K562 (cell line): ENCODE measurements around the gene SH2B2. TPM values are rescaled to one million over a fixed set of nuclear protein-coding genes. Genes with fewer than 3 reads are reported as not detected.
A peak's percentile ranks its signal among the peaks of the same experiment; 100 is the strongest.

ENCODE experiments used
- ATAC-seq: fragments of 200-7000 bp; cut with Tn5 transposase; 3 replicates; pipeline ENCODE4 v1.9.1; 2020; ENCODE audit warnings: moderate library complexity
- BruUV-seq: library from RNA; stranded (reverse); fragments of 400-500 nt; replicated peaks from 2 replicates; lab custom pipeline; 2021; lab: Mats Ljungman, UMichigan
- CTCF ChIA-PET: fragments of 300-600 bp; formaldehyde crosslinking; extraction: SDS; loops from one replicate; lab custom pipeline; 2021; ENCODE audit warnings: low intra/inter-chr PET ratio; lab: Yijun Ruan, JAX
- POLR2A ChIA-PET: fragments of 300-600, 350-650 bp; sonication (Branson Sonifier 250); formaldehyde crosslinking; extraction: SDS; loops from one replicate; lab custom pipeline; 2021; ENCODE audit warnings: antibody characterized with exemption, inconsistent platforms; lab: Yijun Ruan, JAX
- DNase-seq, 4 experiments: peaks; one replicate each; pipeline versions ENCODE4 v3.0.0 to v3.0.0-alpha.2; 2011 to 2018; ENCODE audit warnings: low spot score in 3 of 4, mixed read lengths in 3 of 4; ENCODE audit errors: extremely low read depth in 1 of 4
- FAIRE-seq: peaks from 2 replicates; lab custom pipeline; 2011; peaks lifted over from hg19 to GRCh38; lab: Jason Lieb, UNC
- H2AFZ ChIP-seq: 2 replicates; pipeline ENCODE4 v1.6.0; 2011; ENCODE audit warnings: low read depth, low read length, control low read depth, inconsistent platforms
- H3K27ac ChIP-seq: fragments of 200-600 bp; 3 replicates; pipeline ENCODE4 v1.8.0; 2011; ENCODE audit warnings: low read depth, mild to moderate bottlenecking, control low read depth, inconsistent platforms, low read length, moderate library complexity, mixed read lengths; ENCODE audit errors: extremely low read depth
- H3K27me3 ChIP-seq, 2 experiments: fragments of 300-600 bp in 1 of 2; 2 replicates in 1 of 2; 3 replicates in 1 of 2; pipeline versions ENCODE4 v1.6.0 to v1.8.0; 2011; ENCODE audit warnings: inconsistent platforms in 2 of 2, low read length in 2 of 2, mild to moderate bottlenecking in 1 of 2, mixed read lengths in 1 of 2, moderate library complexity in 1 of 2; ENCODE audit not compliant: control insufficient read depth in 2 of 2, insufficient read depth in 2 of 2
- H3K36me3 ChIP-seq: fragments of 300-600 bp; 3 replicates; pipeline ENCODE4 v1.8.0; 2011; ENCODE audit warnings: mild to moderate bottlenecking, low read length, inconsistent platforms; ENCODE audit not compliant: control insufficient read depth, insufficient read depth
- H3K4me1 ChIP-seq, 2 experiments: fragments of 200-600 bp in 1 of 2; replicated peaks in 1 of 2; 2 replicates in 1 of 2; 3 replicates in 1 of 2; pipeline versions ENCODE4 v1.5.1 to v1.8.0; 2011; ENCODE audit warnings: inconsistent platforms in 2 of 2, low read length in 2 of 2, mild to moderate bottlenecking in 1 of 2, mixed read lengths in 1 of 2, moderate library complexity in 1 of 2; ENCODE audit not compliant: control insufficient read depth in 2 of 2, insufficient read depth in 2 of 2
- H3K4me2 ChIP-seq: 2 replicates; pipeline ENCODE4 v1.6.1; 2011; ENCODE audit warnings: low read length, control low read depth, inconsistent platforms, mixed read lengths; ENCODE audit not compliant: insufficient read depth
- H3K4me3 ChIP-seq: fragments of 200-600 bp; sonication (generic), shearing (Covaris generic); 2 replicates; pipeline ENCODE4 v1.5.1; 2016; ENCODE audit warnings: control low read depth, inconsistent platforms
- H3K79me2 ChIP-seq: fragments of 200-600 bp; 3 replicates; pipeline ENCODE4 v1.8.0; 2011; ENCODE audit warnings: low read length, inconsistent platforms; ENCODE audit not compliant: control insufficient read depth, insufficient read depth
- H3K9ac ChIP-seq, 2 experiments: 2 replicates each; pipeline versions ENCODE4 v1.6.0 to v1.6.1; 2011; ENCODE audit warnings: low read depth in 2 of 2, low read length in 2 of 2, control low read depth in 1 of 2, inconsistent platforms in 1 of 2, mild to moderate bottlenecking in 1 of 2, mixed read lengths in 1 of 2; ENCODE audit not compliant: insufficient read depth in 1 of 2
- H3K9me1 ChIP-seq: one replicate; pipeline ENCODE4 v1.6.0; 2011; ENCODE audit warnings: inconsistent platforms, mild to moderate bottlenecking, low read length, moderate library complexity; ENCODE audit not compliant: control insufficient read depth, insufficient read depth
- H3K9me3 ChIP-seq: replicated peaks from 2 replicates; pipeline ENCODE4 v1.5.1; 2011; ENCODE audit warnings: low read depth, low read length, inconsistent platforms; ENCODE audit not compliant: control insufficient read depth, insufficient read depth
- H4K20me1 ChIP-seq: replicated peaks from 2 replicates; pipeline ENCODE4 v1.6.1; 2011; ENCODE audit warnings: low read length, inconsistent platforms, mixed read lengths; ENCODE audit not compliant: control insufficient read depth, insufficient read depth
- ATF3 ChIP-seq, 2 experiments: fragments of 450-650 bp in 1 of 2; sonication (generic) in 1 of 2; formaldehyde crosslinking in 1 of 2; IDR thresholded peaks in 1 of 2; conservative IDR thresholded peaks in 1 of 2; 2 replicates each; pipeline versions ENCODE4 v1.6.1 to v1.8.1; 2016 to 2023; ENCODE audit warnings: mild to moderate bottlenecking in 2 of 2, moderate library complexity in 2 of 2, inconsistent platforms in 1 of 2, missing genetic modification reagents in 1 of 2
- CBFA2T2 ChIP-seq: fragments of 450-650 bp; conservative IDR thresholded peaks from 2 replicates; pipeline ENCODE4 v1.6.1; 2017; ENCODE audit warnings: mild to moderate bottlenecking
- CHD1 ChIP-seq: fragments of 200-600 bp; sonication (generic); IDR thresholded peaks from one replicate; pipeline ENCODE4 v1.6.1; 2012; ENCODE audit warnings: mild to moderate bottlenecking, moderate library complexity, low read length, inconsistent platforms
- CREBBP ChIP-seq: IDR thresholded peaks from one replicate; pipeline ENCODE4 v1.6.1; 2012; ENCODE audit warnings: low read depth, mild to moderate bottlenecking, control low read depth, inconsistent platforms, low read length
- E2F1 ChIP-seq: sonication (generic); formaldehyde crosslinking; IDR thresholded peaks from 2 replicates; pipeline ENCODE4 v1.8.1; 2023; ENCODE audit warnings: mild to moderate bottlenecking, missing genetic modification reagents, moderate library complexity
- FOXP4 ChIP-seq: sonication (generic); formaldehyde crosslinking; IDR thresholded peaks from 2 replicates; pipeline ENCODE4 v1.8.0; 2022; ENCODE audit warnings: mild to moderate bottlenecking, missing genetic modification reagents, borderline replicate concordance
- HDAC8 ChIP-seq: fragments of 450-650 bp; IDR thresholded peaks from 2 replicates; pipeline ENCODE4 v1.6.1; 2016; ENCODE audit warnings: mild to moderate bottlenecking, missing genetic modification characterization, moderate library complexity, missing compliant biosample characterization
- MBD1 ChIP-seq: fragments of 250-450 bp; sonication (Bioruptor Pico); IDR thresholded peaks from 2 replicates; pipeline ENCODE4 v1.8.0; 2022; ENCODE audit warnings: inconsistent platforms
- MBD2 ChIP-seq: sonication (generic); IDR thresholded peaks from 2 replicates; pipeline ENCODE4 v1.6.1; 2016; ENCODE audit warnings: low read depth, borderline replicate concordance
- POLR3A ChIP-seq: IDR thresholded peaks from 2 replicates; pipeline ENCODE4 v1.6.1; 2011; ENCODE audit warnings: borderline replicate concordance, mild to moderate bottlenecking, moderate library complexity; ENCODE audit not compliant: insufficient read length, insufficient read depth; ENCODE audit errors: extremely low read depth
- RAD51 ChIP-seq: fragments of 450-650 bp; IDR thresholded peaks from 2 replicates; pipeline ENCODE4 v1.7.1; 2016; ENCODE audit warnings: low read depth, mild to moderate bottlenecking, borderline replicate concordance
- SRSF3 ChIP-seq: fragments of 200-400 bp; formaldehyde crosslinking; IDR thresholded peaks from 2 replicates; pipeline ENCODE4 v1.6.1; 2016; ENCODE audit warnings: mild to moderate bottlenecking, low read length, moderate library complexity; ENCODE audit not compliant: insufficient read depth
- ZEB2 ChIP-seq: fragments of 450-650 bp; IDR thresholded peaks from 2 replicates; pipeline ENCODE4 v1.6.1; 2016
- ZNF551 ChIP-seq: fragments of 250-450 bp; sonication (Bioruptor Pico); IDR thresholded peaks from 2 replicates; pipeline ENCODE4 v1.5.0; 2021; ENCODE audit warnings: mild to moderate bottlenecking, moderate library complexity
- ZZZ3 ChIP-seq: fragments of 450-650 bp; IDR thresholded peaks from 2 replicates; pipeline ENCODE4 v1.6.1; 2016; ENCODE audit warnings: antibody characterized with exemption, mild to moderate bottlenecking, moderate library complexity
- WGBS: fragments of 100-300 bp; shearing (Covaris generic); methylation state at CpG from one replicate; pipeline ENCODE4 v1.1.6; 2016; ENCODE audit warnings: low coverage, mixed read lengths; ENCODE audit not compliant: insufficient coverage; ENCODE audit errors: missing lambda C conversion rate; 5-methylcytosine and 5-hydroxymethylcytosine counted together
- in situ Hi-C: fragments of 300-500 bp; cut with MboI; formaldehyde crosslinking; loops from 4 replicates; pipeline ENCODE4 v1.15.0; 2018; ENCODE audit warnings: inconsistent platforms, mixed read lengths
- intact Hi-C: fragments of 100-400 bp; cut with micrococcal nuclease; formaldehyde crosslinking; loops from 2 replicates; pipeline ENCODE4 v1.14.2; 2022
- polyA plus RNA-seq, 8 experiments: library from polyadenylated mRNA; depleted of rRNA in 4 of 8; stranded (reverse) in 5 of 8; unstranded in 3 of 8; fragments of >200 nt; fragmentation: Nextera tagmentation in 2 of 8; fragmentation: Illumina TruSeq in 1 of 8; extraction: Ambion mirVana in 2 of 8; extraction: Trizol in 1 of 8; gene quantifications; 2 replicates each; pipeline versions ENCODE4 v1.2.1 to v1.2.3, GENCODE V29; 2011 to 2014; ENCODE audit warnings: inconsistent platforms in 1 of 8, missing spikeins in 1 of 8
- total RNA-seq, 7 experiments: library from RNA; depleted of rRNA in 6 of 7; stranded (reverse); fragments of >200 nt in 6 of 7; fragmentation: Illumina TruSeq in 2 of 7; extraction: Trizol in 2 of 7; gene quantifications; 2 replicates each; pipeline versions ENCODE4 v1.2.1 to v1.2.3, GENCODE V29; 2011 to 2021; ENCODE audit warnings: low replicate concordance in 1 of 7

The SH2B2 gene
- total and polyA plus RNA-seq, 9 of the 15 experiments (the other 6 are each of a cell fraction or from before 2014, with no cell fraction given): 0.03 to 0.89 (median 0.07) TPM; not detected in 4

GRCh38 chr7:102252366-102252982, 34.2 kb upstream of the SH2B2 start:
- Histone ChIP-seq H3K9ac (peak overlapping the region in 1 of 2 experiments; percentile 24; a peak in 1 of 4 replicates), H3K36me3 (peaks cover 4% of the 10 kb centered on the region; the same call in 1 of the 3 replicates), H3K4me3 (no peak overlapping the region), H3K27ac (no peak overlapping the region), H2AFZ (no peak overlapping the region), H3K4me2 (peak overlapping the region; percentile 12; the same call in 1 of the 2 replicates), H3K4me1 (peaks cover 17 to 18% of the 10 kb centered on the region in 2 experiments), H3K9me1 (no peaks in the 10 kb centered on the region), H4K20me1 (peaks cover 5% of the 10 kb centered on the region; the same call in 1 of the 2 replicates), H3K9me3 (no peaks in the 10 kb centered on the region), H3K79me2 (no peaks in the 10 kb centered on the region), H3K27me3 (no peaks in the 10 kb centered on the region)
- peak; percentile 81 for FAIRE-seq
- ATAC-seq: peak; percentile 75
- BruUV-seq: no TSS peak
- 30% methylated on average over 11 of the region's 11 CpGs for WGBS
- CTCF ChIA-PET: no interaction called here
- in situ Hi-C loops (no loop called here), intact Hi-C loops (no loop called here)
- DNase-seq: peak; percentile 59 to 68 (median 66)
- POLR2A ChIA-PET: interaction anchor here (0.5 to 1.6 kb wide), 7 partner anchors 9 to 158 kb away, joined by 3 to 6 read pairs (median 3); no protein-coding TSS in a partner anchor
- TF ChIP-seq MBD1 (CRISPR knock-in tag) (no peak), ZNF551 (no peak), FOXP4 (CRISPR knock-in tag) (no peak), SRSF3 (no peak), CREBBP (no peak), ZEB2 (no peak), HDAC8 (tag) (no peak), POLR3A (no peak), MBD2 (no peak), ATF3 (IDR thresholded peaks at IDR 0.05) (no peak), ATF3 (CRISPR knock-in tag; conservative IDR thresholded peaks at IDR 0.05) (no peak), RAD51 (no peak), ZZZ3 (no peak), CBFA2T2 (peak; percentile 65), E2F1 (CRISPR knock-in tag) (no peak), CHD1 (no peak)
